Aorta (tissue), 5 donors: ENCODE measurements around the gene PLEKHM1. TPM values are rescaled to one million over a fixed set of nuclear protein-coding genes. Genes with fewer than 3 reads are reported as not detected.
"Not testable (repeated sequence)": the region's sequence is repeated elsewhere in the genome, so short reads cannot be mapped to it uniquely, and the experiment has no call there.

Experiments used
- ATAC-seq: fragments of 200-7000 bp; cut with Tn5 transposase; one replicate; pipeline ENCODE4 v1.9.1; 2022; ENCODE audit warnings: moderate library complexity; ENCODE audit not compliant: low FRiP score
- DNase-seq, 2 donors: peaks; one replicate each; pipeline ENCODE4 v3.0.0-alpha.2; 2020
- H3K27ac ChIP-seq, 2 donors: one replicate each; pipeline ENCODE4 v1.5.1; 2013; ENCODE audit warnings: low read length in 2 of 2, mild to moderate bottlenecking in 2 of 2, moderate library complexity in 2 of 2, control low read depth in 1 of 2, inconsistent platforms in 1 of 2, low read depth in 1 of 2
- H3K27me3 ChIP-seq, 2 donors: one replicate each; pipeline ENCODE4 v1.6.1; 2013; ENCODE audit warnings: control low read depth in 1 of 2, low read length in 1 of 2, mild to moderate bottlenecking in 1 of 2, moderate library complexity in 1 of 2; ENCODE audit not compliant: insufficient read depth in 2 of 2, control insufficient read depth in 1 of 2
- H3K36me3 ChIP-seq, 2 donors: one replicate each; pipeline ENCODE4 v1.6.1; 2013; ENCODE audit warnings: control low read depth in 1 of 2, low read length in 1 of 2, mild to moderate bottlenecking in 1 of 2; ENCODE audit not compliant: insufficient read depth in 2 of 2, control insufficient read depth in 1 of 2
- H3K4me1 ChIP-seq, 2 donors: one replicate each; pipeline ENCODE4 v1.6.1; 2013; ENCODE audit warnings: low read length in 2 of 2, control low read depth in 1 of 2, mild to moderate bottlenecking in 1 of 2, moderate library complexity in 1 of 2; ENCODE audit not compliant: insufficient read depth in 2 of 2, control insufficient read depth in 1 of 2
- H3K4me3 ChIP-seq, 2 donors: one replicate each; pipeline ENCODE4 v1.5.1; 2013; ENCODE audit warnings: low read length in 2 of 2, control low read depth in 1 of 2, mild to moderate bottlenecking in 1 of 2
- H3K9me3 ChIP-seq: one replicate; pipeline ENCODE4 v1.6.1; 2013; ENCODE audit warnings: mild to moderate bottlenecking, low read length; ENCODE audit not compliant: control insufficient read depth
- WGBS, 2 donors: extraction: QIAGEN DNeasy Blood & Tissue Kit; methylation state at CpG; one replicate each; pipeline ENCODE4 v1.1.7; 2013; 5-methylcytosine and 5-hydroxymethylcytosine counted together
- intact Hi-C, 2 donors: fragments of 100-400 bp; cut with DNase I; formaldehyde crosslinking; loops; one replicate each; pipeline versions ENCODE4 v1.14.2 to v1.15.0; 2022
- polyA plus RNA-seq, 2 donors: library from polyadenylated mRNA; stranded (reverse); fragments of 200-250 nt; gene quantifications; one replicate each; pipeline ENCODE4 v1.2.3, GENCODE V29; 2013
- total RNA-seq, 2 donors: library from RNA; stranded (reverse); fragmentation: NEBNext Ultra II Directional; extraction: Animal tissue kit (Norgen Biotek cat#: 25700); gene quantifications; one replicate each; pipeline ENCODE4 v1.2.1, GENCODE V29; 2021
- donor health status: healthy with polysubstance abuse.
- donor health status: Bipolar disorder and iron deficiency.
- donor health status: DM: no; HTN: no; CAD: no.
- donor health status: DM: no; HTN: no; CAD: no.
- donor health status: DM: yes; HTN: yes; CAD: no.

PLEKHM1 gene
- total and polyA plus RNA-seq, 4 donors: 13.3 to 67.6 (median 34.6) TPM

- intact Hi-C loops, H3K36me3 ChIP-seq, H3K27ac ChIP-seq, H3K4me3 ChIP-seq, H3K9me3 ChIP-seq, H3K27me3 ChIP-seq, ATAC-seq, DNase-seq, H3K4me1 ChIP-seq: not testable (repeated sequence)
- 71 to 83% methylated on average over 8 to 9 of the region's 9 CpGs for WGBS, 2 donors
Measured at GRCh38 chr17:45452329-45453224, 37.9 kb downstream of the PLEKHM1 start.

- H3K4me3 ChIP-seq, H3K27ac ChIP-seq, H3K36me3 ChIP-seq, H3K9me3 ChIP-seq, H3K4me1 ChIP-seq, intact Hi-C loops, H3K27me3 ChIP-seq, ATAC-seq: not testable (repeated sequence)
- WGBS, 2 donors: 95% methylated on average over 6 to 8 of the region's 10 CpGs
- peak in 1 of 2 donors; percentile 40 for DNase-seq
Measured at GRCh38 chr17:45451660-45452059, 38.9 kb downstream of the PLEKHM1 start.

- DNase-seq (peak in 1 of 2 donors; percentile 68), ATAC-seq (no peak)
- H3K27ac ChIP-seq: no peak overlapping the region
- H3K9me3 ChIP-seq: no peaks in the 10 kb centered on the region
- peaks cover 0 to 4% of the 10 kb centered on the region in 2 donors for H3K36me3 ChIP-seq
- no peaks in the 10 kb centered on the region for H3K4me1 ChIP-seq
- WGBS, 2 donors: 79 to 83% methylated on average over 8 of the region's 8 CpGs
- no peaks in the 10 kb centered on the region for H3K27me3 ChIP-seq
- intact Hi-C loops: no loop called here
- H3K4me3 ChIP-seq: no peak overlapping the region
Measured at GRCh38 chr17:45451131-45451530, 39.4 kb downstream of the PLEKHM1 start.

GRCh38 chr17:45449708-45450329 is 40.7 kb downstream of the PLEKHM1 start:
- WGBS, 2 donors: 95 to 100% methylated on average over 1 of the region's 1 CpG
- intact Hi-C loops, H3K9me3 ChIP-seq, H3K27me3 ChIP-seq, H3K36me3 ChIP-seq, H3K4me1 ChIP-seq, H3K27ac ChIP-seq, ATAC-seq, H3K4me3 ChIP-seq: not testable (repeated sequence)
- peak in 1 of 2 donors; percentile 9 for DNase-seq

- H3K36me3 ChIP-seq, H3K9me3 ChIP-seq, H3K4me1 ChIP-seq, H3K27ac ChIP-seq, H3K27me3 ChIP-seq, ATAC-seq, H3K4me3 ChIP-seq, intact Hi-C loops: not testable (repeated sequence)
- DNase-seq: peak in 1 of 2 donors; percentile 7
- 91 to 95% methylated on average over 1 of the region's 1 CpG for WGBS, 2 donors
Measured at GRCh38 chr17:45449260-45449659, 41.3 kb downstream of the PLEKHM1 start.

- H3K36me3 ChIP-seq, H3K4me1 ChIP-seq, intact Hi-C loops, H3K4me3 ChIP-seq, H3K9me3 ChIP-seq, DNase-seq, ATAC-seq, H3K27me3 ChIP-seq, H3K27ac ChIP-seq: not testable (repeated sequence)
- 89 to 100% methylated on average over 1 of the region's 1 CpG for WGBS, 2 donors
Measured at GRCh38 chr17:45448483-45448882, 42.0 kb downstream of the PLEKHM1 start.

GRCh38 chr17:45448066-45448465 is 42.5 kb downstream of the PLEKHM1 start:
- peak in 1 of 2 donors; percentile 15 for DNase-seq

GRCh38 chr17:45447650-45448049 is 42.9 kb downstream of the PLEKHM1 start:
- H3K27ac ChIP-seq, H3K4me1 ChIP-seq, intact Hi-C loops, H3K9me3 ChIP-seq, H3K27me3 ChIP-seq, DNase-seq, ATAC-seq, H3K36me3 ChIP-seq, H3K4me3 ChIP-seq: not testable (repeated sequence)
- WGBS, 2 donors: 84 to 89% methylated on average over 14 of the region's 14 CpGs

More at GRCh38 chr17:45448066-45448465, 42.5 kb downstream of the PLEKHM1 start:
- ATAC-seq, H3K27ac ChIP-seq, intact Hi-C loops, H3K9me3 ChIP-seq, H3K27me3 ChIP-seq, H3K4me1 ChIP-seq, H3K4me3 ChIP-seq, H3K36me3 ChIP-seq: not testable (repeated sequence)
- 90 to 94% methylated on average over 7 of the region's 7 CpGs for WGBS, 2 donors
